22Rv1 (cell line): Measurements from ENCODE around the gene TNS3.

ENCODE experiments used
- ZFX ChIP-seq: fragments of 450-650 bp; IDR thresholded peaks from 2 replicates; pipeline ENCODE4 v1.6.1; 2017; ENCODE audit warnings: antibody characterized with exemption, borderline replicate concordance
- TF ChIP-seq, protein P1 (sequence below): fragments of 450-650 bp; IDR thresholded peaks from 2 replicates; pipeline ENCODE4 v1.5.1; 2017; ENCODE audit warnings: mild to moderate bottlenecking

DNA sequence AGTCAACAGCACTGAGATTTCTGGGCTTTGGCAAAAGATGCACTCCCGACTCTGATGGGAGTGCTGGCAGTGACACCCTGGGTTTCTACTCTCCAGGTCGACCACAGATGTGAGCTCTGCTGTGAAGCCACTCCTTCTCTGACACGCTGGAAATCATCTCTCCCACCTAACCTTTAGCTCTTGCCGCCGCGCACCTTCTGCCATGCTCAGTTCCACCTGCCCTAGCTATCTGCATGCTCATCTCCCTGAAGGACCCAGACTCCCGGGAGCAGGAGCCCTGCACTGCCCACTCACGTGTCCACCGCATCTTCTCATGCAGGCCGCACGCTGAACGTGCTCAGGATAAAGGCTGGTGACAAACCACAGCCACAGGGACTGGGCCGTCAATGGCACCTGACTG is 174.8 kb downstream of the TNS3 start:
- TF ChIP-seq, protein P1, sequence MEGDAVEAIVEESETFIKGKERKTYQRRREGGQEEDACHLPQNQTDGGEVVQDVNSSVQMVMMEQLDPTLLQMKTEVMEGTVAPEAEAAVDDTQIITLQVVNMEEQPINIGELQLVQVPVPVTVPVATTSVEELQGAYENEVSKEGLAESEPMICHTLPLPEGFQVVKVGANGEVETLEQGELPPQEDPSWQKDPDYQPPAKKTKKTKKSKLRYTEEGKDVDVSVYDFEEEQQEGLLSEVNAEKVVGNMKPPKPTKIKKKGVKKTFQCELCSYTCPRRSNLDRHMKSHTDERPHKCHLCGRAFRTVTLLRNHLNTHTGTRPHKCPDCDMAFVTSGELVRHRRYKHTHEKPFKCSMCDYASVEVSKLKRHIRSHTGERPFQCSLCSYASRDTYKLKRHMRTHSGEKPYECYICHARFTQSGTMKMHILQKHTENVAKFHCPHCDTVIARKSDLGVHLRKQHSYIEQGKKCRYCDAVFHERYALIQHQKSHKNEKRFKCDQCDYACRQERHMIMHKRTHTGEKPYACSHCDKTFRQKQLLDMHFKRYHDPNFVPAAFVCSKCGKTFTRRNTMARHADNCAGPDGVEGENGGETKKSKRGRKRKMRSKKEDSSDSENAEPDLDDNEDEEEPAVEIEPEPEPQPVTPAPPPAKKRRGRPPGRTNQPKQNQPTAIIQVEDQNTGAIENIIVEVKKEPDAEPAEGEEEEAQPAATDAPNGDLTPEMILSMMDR, result no peak
- TF ChIP-seq ZFX, result no peak
